ENCODE measurements around the gene ATRX. TPM values are rescaled to one million over a fixed set of nuclear protein-coding genes. Genes with fewer than 3 reads are reported as not detected.

Gene ATRX
- total RNA-seq, 4 donors from 2014 or later = 79.3 to 309 (median 99.6) TPM

GRCh38 chrX:77658886-77659285 is 127.1 kb downstream of the ATRX start:
- Histone ChIP-seq H3K4me3 (no peak overlapping the region), H3K27ac (no peak overlapping the region), H3K27me3 (no peaks in the 10 kb centered on the region), H3K4me1 (no peaks in the 10 kb centered on the region), H3K9me3 (no peaks in the 10 kb centered on the region), H3K36me3 (peaks cover 0 to 12% (median 0%) of the 10 kb centered on the region in 3 donors)
- no peak for TF ChIP-seq CTCF (IDR thresholded peaks at IDR 0.05)
- TF ChIP-seq POLR2A (IDR thresholded peaks at IDR 0.05) = no peak
- no peak for DNase-seq

GRCh38 chrX:77652095-77652494 is 133.9 kb downstream of the ATRX start:
- H3K4me3 ChIP-seq = no peak overlapping the region
- peaks cover 0 to 10% (median 0%) of the 10 kb centered on the region in 3 donors for H3K36me3 ChIP-seq
- no peak overlapping the region for H3K27ac ChIP-seq
- DNase-seq = no peak
- no peaks in the 10 kb centered on the region for H3K4me1 ChIP-seq
- no peaks in the 10 kb centered on the region for H3K27me3 ChIP-seq
- H3K9me3 ChIP-seq = no peaks in the 10 kb centered on the region
- TF ChIP-seq POLR2A (IDR thresholded peaks at IDR 0.05) = no peak

- Histone ChIP-seq H3K36me3 (peaks cover 0 to 8% (median 0%) of the 10 kb centered on the region in 3 donors), H3K27ac (no peak overlapping the region), H3K4me1 (no peaks in the 10 kb centered on the region), H3K9me3 (no peaks in the 10 kb centered on the region), H3K4me3 (no peak overlapping the region), H3K27me3 (no peaks in the 10 kb centered on the region)
- no peak for TF ChIP-seq POLR2A (IDR thresholded peaks at IDR 0.05)
- no peak for TF ChIP-seq CTCF (IDR thresholded peaks at IDR 0.05)
- no peak for DNase-seq
These were observed 145.3 kb downstream of the ATRX start for GRCh38 chrX:77640702-77641101.

GRCh38 chrX:77639820-77640219 is 146.2 kb downstream of the ATRX start:
- Histone ChIP-seq H3K4me1 (no peaks in the 10 kb centered on the region), H3K4me3 (no peak overlapping the region), H3K27me3 (no peaks in the 10 kb centered on the region), H3K27ac (no peak overlapping the region), H3K9me3 (no peaks in the 10 kb centered on the region), H3K36me3 (peaks cover 0 to 11% (median 0%) of the 10 kb centered on the region in 3 donors)
- DNase-seq = no peak
- TF ChIP-seq CTCF (IDR thresholded peaks at IDR 0.05) (no peak), POLR2A (IDR thresholded peaks at IDR 0.05) (no peak)

GRCh38 chrX:77638397-77638796 is 147.6 kb downstream of the ATRX start:
- Histone ChIP-seq H3K4me1 (no peaks in the 10 kb centered on the region), H3K36me3 (peaks cover 0 to 10% (median 0%) of the 10 kb centered on the region in 3 donors), H3K9me3 (no peaks in the 10 kb centered on the region), H3K4me3 (no peak overlapping the region), H3K27ac (no peak overlapping the region), H3K27me3 (no peaks in the 10 kb centered on the region)
- DNase-seq = no peak
- TF ChIP-seq POLR2A (IDR thresholded peaks at IDR 0.05) (no peak), CTCF (IDR thresholded peaks at IDR 0.05) (no peak)

- DNase-seq = no peak
- H3K4me1 ChIP-seq = no peaks in the 10 kb centered on the region
- H3K9me3 ChIP-seq = no peaks in the 10 kb centered on the region
- H3K27me3 ChIP-seq = no peaks in the 10 kb centered on the region
- no peak overlapping the region for H3K4me3 ChIP-seq
- H3K36me3 ChIP-seq = peaks cover 0 to 10% (median 0%) of the 10 kb centered on the region in 3 donors
- no peak overlapping the region for H3K27ac ChIP-seq
- TF ChIP-seq CTCF (IDR thresholded peaks at IDR 0.05) (no peak), POLR2A (IDR thresholded peaks at IDR 0.05) (no peak)
These were observed 150.6 kb downstream of the ATRX start for GRCh38 chrX:77635373-77635772.
